Stomach (tissue), 9 donors: ENCODE results near the gene SLC28A1. TPM values are rescaled to one million over a fixed set of nuclear protein-coding genes. Genes with fewer than 3 reads are reported as not detected.

Source experiments
- DNase-seq, 2 donors: peaks; one replicate each; pipeline versions ENCODE4 v3.0.0 to v3.0.0-alpha.2; 2013 to 2019
- H3K27ac ChIP-seq, 5 donors: fragments of 200-600 bp in 4 of 5; sonication (generic) in 4 of 5; one replicate each; pipeline ENCODE4 v1.5.1; 2013 to 2019; ENCODE audit warnings: mild to moderate bottlenecking in 1 of 5, moderate library complexity in 1 of 5
- H3K27me3 ChIP-seq, 3 donors: fragments of 200-600 bp; sonication (generic); one replicate each; pipeline ENCODE4 v1.5.1; 2017 to 2019; ENCODE audit warnings: mixed run types in 1 of 3
- H3K36me3 ChIP-seq, 4 donors: fragments of 200-600 bp; sonication (generic); 1 replicate in 3 of 4; 2 replicates in 1 of 4; pipeline ENCODE4 v1.5.1; 2016 to 2019
- H3K4me1 ChIP-seq, 4 donors: fragments of 200-600 bp; sonication (generic); one replicate each; pipeline ENCODE4 v1.5.1; 2016 to 2019
- H3K4me3 ChIP-seq, 4 donors: fragments of 200-600 bp; sonication (generic) in 3 of 4; one replicate each; pipeline ENCODE4 v1.5.1; 2016 to 2019; ENCODE audit warnings: mild to moderate bottlenecking in 1 of 4
- H3K9me3 ChIP-seq, 4 donors: fragments of 200-600 bp; sonication (generic); one replicate each; pipeline ENCODE4 v1.5.1; 2016 to 2019
- EP300 ChIP-seq: sonication (generic); formaldehyde crosslinking; IDR thresholded peaks from one replicate; pipeline ENCODE4 v1.6.1; 2017; ENCODE audit warnings: antibody characterized with exemption
- POLR2A ChIP-seq, 4 donors: fragments of 450-650 bp; IDR thresholded peaks; one replicate each; pipeline ENCODE4 v1.6.1; 2016; ENCODE audit warnings: antibody characterized with exemption in 4 of 4, control low read depth in 2 of 4, mild to moderate bottlenecking in 1 of 4, moderate library complexity in 1 of 4
- POLR2AphosphoS5 ChIP-seq, 3 donors: sonication (generic); formaldehyde crosslinking; IDR thresholded peaks; one replicate each; pipeline ENCODE4 v1.6.1; 2016; ENCODE audit warnings: antibody characterized with exemption in 3 of 3
- WGBS, 5 donors: extraction: QIAGEN DNeasy Blood & Tissue Kit in 3 of 5; methylation state at CpG; one replicate each; pipeline versions ENCODE4 v1.1.5 to v1.1.7; 2013 to 2018; 5-methylcytosine and 5-hydroxymethylcytosine counted together
- intact Hi-C: fragments of 100-400 bp; cut with DNase I; formaldehyde crosslinking; loops from one replicate; pipeline ENCODE4 v1.15.1; 2023; ENCODE audit warnings: low total_unique reads
- polyA plus RNA-seq, 3 donors: library from polyadenylated mRNA; stranded (reverse); fragments of 200-250 nt; gene quantifications; one replicate each; pipeline ENCODE4 v1.2.3, GENCODE V29; 2013
- total RNA-seq, 5 donors: library from RNA; depleted of rRNA; stranded (reverse); fragments of >200 nt; gene quantifications; one replicate each; pipeline versions ENCODE4 v1.1.0 to v1.2.3, GENCODE V29; 2014 to 2016
- TF ChIP-seq, protein P1 (sequence below), 7 experiments: fragments of 450-650 bp in 4 of 7; fragments of 200-600 bp in 3 of 7; sonication (generic) in 3 of 7; IDR thresholded peaks; one replicate each; pipeline ENCODE4 v1.5.1; 2016 to 2019; ENCODE audit warnings: antibody characterized with exemption in 7 of 7, control low read depth in 2 of 7, mild to moderate bottlenecking in 1 of 7
- donor health status: healthy with polysubstance abuse.
- donor health status: Bipolar disorder and iron deficiency.
- donor health status: healthy.

The SLC28A1 gene
- total and polyA plus RNA-seq, 8 donors, result 0.92 TPM; not detected in 7

DNA sequence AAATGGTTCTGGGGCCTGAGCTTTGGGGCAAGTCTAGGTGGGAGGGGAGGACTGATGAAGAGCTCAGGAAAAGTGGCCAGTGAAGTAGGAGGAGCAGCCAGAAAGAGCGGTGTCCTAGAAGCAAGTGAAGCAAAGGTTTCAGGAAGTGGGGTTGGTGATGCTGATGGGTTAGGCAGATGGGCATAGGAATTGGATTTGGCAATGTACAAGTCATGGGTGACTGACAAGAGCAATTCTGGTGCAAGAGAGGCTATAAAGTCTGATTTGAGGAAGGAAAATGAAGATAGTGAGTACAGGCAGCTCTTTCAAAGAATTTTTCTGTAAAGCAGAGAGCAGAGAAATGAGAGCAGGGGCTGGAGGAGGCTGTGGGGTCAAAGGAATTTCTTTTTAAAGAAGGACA is 47.6 kb upstream of the SLC28A1 start:
- Histone ChIP-seq H3K4me3 (no peak overlapping the region), H3K27me3 (no peaks in the 10 kb centered on the region), H3K4me1 (peaks cover 21 to 75% (median 51%) of the 10 kb centered on the region in 4 donors), H3K36me3 (peaks cover 0 to 3% (median 0%) of the 10 kb centered on the region in 4 donors), H3K9me3 (no peaks in the 10 kb centered on the region), H3K27ac (peak overlapping the region in 1 of 5 donors; percentile 58)
- intact Hi-C loops, result no loop called here
- DNase-seq, result no peak
- 91 to 100% (median 96%) methylated on average over 1 of the region's 1 CpG for WGBS, 5 donors
- TF ChIP-seq EP300, result no peak
- TF ChIP-seq, protein P1, sequence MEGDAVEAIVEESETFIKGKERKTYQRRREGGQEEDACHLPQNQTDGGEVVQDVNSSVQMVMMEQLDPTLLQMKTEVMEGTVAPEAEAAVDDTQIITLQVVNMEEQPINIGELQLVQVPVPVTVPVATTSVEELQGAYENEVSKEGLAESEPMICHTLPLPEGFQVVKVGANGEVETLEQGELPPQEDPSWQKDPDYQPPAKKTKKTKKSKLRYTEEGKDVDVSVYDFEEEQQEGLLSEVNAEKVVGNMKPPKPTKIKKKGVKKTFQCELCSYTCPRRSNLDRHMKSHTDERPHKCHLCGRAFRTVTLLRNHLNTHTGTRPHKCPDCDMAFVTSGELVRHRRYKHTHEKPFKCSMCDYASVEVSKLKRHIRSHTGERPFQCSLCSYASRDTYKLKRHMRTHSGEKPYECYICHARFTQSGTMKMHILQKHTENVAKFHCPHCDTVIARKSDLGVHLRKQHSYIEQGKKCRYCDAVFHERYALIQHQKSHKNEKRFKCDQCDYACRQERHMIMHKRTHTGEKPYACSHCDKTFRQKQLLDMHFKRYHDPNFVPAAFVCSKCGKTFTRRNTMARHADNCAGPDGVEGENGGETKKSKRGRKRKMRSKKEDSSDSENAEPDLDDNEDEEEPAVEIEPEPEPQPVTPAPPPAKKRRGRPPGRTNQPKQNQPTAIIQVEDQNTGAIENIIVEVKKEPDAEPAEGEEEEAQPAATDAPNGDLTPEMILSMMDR (IDR thresholded peaks at IDR 0.05), result no peak
- no peak for TF ChIP-seq POLR2A (IDR thresholded peaks at IDR 0.05)

DNA sequence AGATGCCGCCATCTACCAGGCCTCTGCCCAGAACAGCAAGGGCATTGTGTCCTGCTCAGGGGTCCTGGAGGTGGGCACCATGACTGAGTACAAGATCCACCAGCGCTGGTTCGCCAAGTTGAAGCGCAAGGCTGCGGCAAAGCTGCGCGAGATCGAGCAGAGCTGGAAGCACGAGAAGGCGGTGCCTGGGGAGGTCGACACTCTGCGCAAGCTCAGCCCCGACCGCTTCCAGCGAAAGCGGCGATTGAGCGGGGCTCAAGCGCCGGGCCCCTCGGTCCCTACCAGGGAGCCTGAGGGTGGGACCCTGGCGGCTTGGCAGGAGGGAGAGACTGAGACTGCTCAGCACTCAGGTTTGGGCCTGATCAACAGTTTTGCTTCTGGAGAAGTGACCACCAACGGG is 44.7 kb upstream of the SLC28A1 start:
- intact Hi-C loops, result no loop called here

DNA sequence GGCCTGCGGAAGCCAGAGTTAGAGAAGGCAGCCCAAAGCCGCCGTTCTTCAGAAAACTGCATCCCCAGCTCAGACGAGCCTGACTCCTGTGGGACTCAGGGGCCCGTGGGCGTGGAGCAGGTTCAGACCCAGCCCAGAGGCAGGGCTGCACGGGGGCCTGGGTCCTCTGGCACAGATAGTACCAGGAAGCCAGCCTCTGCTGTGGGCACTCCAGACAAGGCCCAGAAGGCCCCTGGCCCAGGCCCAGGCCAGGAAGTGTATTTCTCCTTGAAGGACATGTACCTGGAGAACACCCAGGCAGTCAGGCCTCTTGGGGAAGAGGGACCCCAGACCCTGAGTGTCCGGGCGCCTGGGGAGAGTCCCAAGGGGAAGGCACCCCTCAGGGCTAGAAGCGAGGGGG is 44.2 kb upstream of the SLC28A1 start:
- 80 to 95% (median 84%) methylated on average over 5 to 10 of the region's 10 CpGs for WGBS, 5 donors
- TF ChIP-seq, protein P1 (IDR thresholded peaks at IDR 0.05), result no peak
- no peak for TF ChIP-seq POLR2A (IDR thresholded peaks at IDR 0.05)
- no peak for TF ChIP-seq EP300
- no peak for TF ChIP-seq POLR2AphosphoS5 (IDR thresholded peaks at IDR 0.05)
- intact Hi-C loops, result no loop called here
- no peaks in the 10 kb centered on the region for H3K27me3 ChIP-seq
- H3K4me3 ChIP-seq, result no peak overlapping the region
- H3K9me3 ChIP-seq, result no peaks in the 10 kb centered on the region
- peak in 1 of 2 donors; percentile 56 for DNase-seq
- H3K4me1 ChIP-seq, result peaks cover 22 to 74% (median 42%) of the 10 kb centered on the region in 4 donors
- H3K27ac ChIP-seq, result peak overlapping the region; percentile 82 to 96 (median 92)
- peaks cover 0 to 3% (median 0%) of the 10 kb centered on the region in 4 donors for H3K36me3 ChIP-seq

More for the DNA sequence above, 44.7 kb upstream of the SLC28A1 start:
- TF ChIP-seq, protein P1 (IDR thresholded peaks at IDR 0.05), result no peak
- TF ChIP-seq POLR2A (IDR thresholded peaks at IDR 0.05), result no peak
- TF ChIP-seq POLR2AphosphoS5 (IDR thresholded peaks at IDR 0.05), result no peak
- TF ChIP-seq EP300, result no peak
- Histone ChIP-seq H3K27ac (peak overlapping the region; percentile 82 to 96 (median 92)), H3K9me3 (no peaks in the 10 kb centered on the region), H3K4me3 (no peak overlapping the region), H3K36me3 (peaks cover 0 to 3% (median 0%) of the 10 kb centered on the region in 4 donors), H3K4me1 (peaks cover 20 to 74% (median 39%) of the 10 kb centered on the region in 4 donors), H3K27me3 (no peaks in the 10 kb centered on the region)
- 97 to 99% (median 98%) methylated on average over 10 to 23 of the region's 23 CpGs for WGBS, 5 donors
- DNase-seq, result no peak

DNA sequence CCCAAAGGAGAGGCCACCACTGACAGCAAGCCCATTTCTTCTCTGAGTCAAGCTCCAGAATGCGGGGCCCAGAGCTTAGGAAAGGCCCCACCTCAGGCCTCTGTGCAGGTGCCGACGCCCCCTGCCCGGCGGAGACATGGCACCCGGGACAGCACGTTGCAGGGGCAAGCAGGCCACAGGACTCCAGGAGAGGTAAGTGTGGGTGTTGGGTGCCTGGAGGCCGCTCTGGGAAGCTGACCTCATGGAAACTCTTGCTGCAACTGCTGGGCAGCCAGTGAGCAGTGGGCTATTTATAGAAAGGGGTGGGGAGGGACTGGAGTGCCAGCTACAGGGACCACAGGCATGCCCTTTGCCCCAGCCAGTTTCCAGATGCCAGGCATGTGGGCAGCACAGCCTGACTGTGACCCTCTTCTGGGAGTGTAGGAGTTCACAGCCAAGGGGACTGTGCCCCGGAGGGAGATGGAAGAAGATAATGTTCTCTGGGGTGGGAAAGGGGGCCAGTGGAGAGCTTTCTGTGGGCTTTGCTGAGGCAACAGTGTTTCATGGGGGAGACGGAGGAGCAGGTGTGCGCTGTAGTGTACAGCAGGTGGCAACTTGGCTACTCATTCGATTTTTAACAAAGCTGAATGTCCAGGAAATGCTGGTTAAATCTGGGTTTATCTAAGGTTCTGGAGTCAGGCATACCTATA is 43.6 kb upstream of the SLC28A1 start:
- Histone ChIP-seq H3K9me3 (no peaks in the 10 kb centered on the region), H3K27me3 (no peaks in the 10 kb centered on the region), H3K27ac (peak overlapping the region; percentile 82 to 96 (median 92)), H3K36me3 (peaks cover 0 to 3% (median 0%) of the 10 kb centered on the region in 4 donors), H3K4me1 (peaks cover 25 to 74% (median 46%) of the 10 kb centered on the region in 4 donors), H3K4me3 (no peak overlapping the region)
- intact Hi-C loops, result no loop called here
- WGBS, 5 donors, result 35 to 73% (median 37%) methylated on average over 10 to 12 of the region's 12 CpGs
- peak; percentile 95 for TF ChIP-seq EP300
- TF ChIP-seq, protein P1 (IDR thresholded peaks at IDR 0.05), result no peak
- TF ChIP-seq POLR2A (IDR thresholded peaks at IDR 0.05), result no peak
- peak; percentile 71 to 82 (median 75) for TF ChIP-seq POLR2AphosphoS5 (IDR thresholded peaks at IDR 0.05)
- peak; percentile 83 to 92 for DNase-seq
